CD14-positive monocyte (primary cell): ENCODE results near the gene HHIPL2. TPM values are rescaled to one million over a fixed set of nuclear protein-coding genes. Genes with fewer than 3 reads are reported as not detected.
A peak's percentile ranks its signal among the peaks of the same experiment; 100 is the strongest.

Experiments used
- DNase-seq, 3 donors: peaks; one replicate each; pipeline ENCODE4 v3.0.0-alpha.2; 2011 to 2022
- H2AFZ ChIP-seq: 2 replicates; pipeline ENCODE4 v1.6.0; 2012; ENCODE audit warnings: mild to moderate bottlenecking, low read depth, low read length, inconsistent platforms; ENCODE audit not compliant: insufficient read depth, poor library complexity, severe bottlenecking
- H3K27ac ChIP-seq, 2 donors: 1 replicate in 1 of 2; 2 replicates in 1 of 2; pipeline ENCODE4 v1.5.1; 2012 to 2013; ENCODE audit warnings: low read length in 2 of 2, control low read depth in 1 of 2, inconsistent platforms in 1 of 2, low read depth in 1 of 2, mild to moderate bottlenecking in 1 of 2
- H3K27me3 ChIP-seq, 2 donors: one replicate each; pipeline versions ENCODE4 v1.6.0 to v1.6.1; 2011 to 2013; ENCODE audit warnings: low read length in 2 of 2; ENCODE audit not compliant: control insufficient read depth in 2 of 2, insufficient read depth in 2 of 2
- H3K36me3 ChIP-seq, 2 donors: replicated peaks in 1 of 2; 1 replicate in 1 of 2; 2 replicates in 1 of 2; pipeline versions ENCODE4 v1.5.1 to v1.6.1; 2012 to 2013; ENCODE audit warnings: low read length in 2 of 2, control low read depth in 1 of 2, inconsistent platforms in 1 of 2, mild to moderate bottlenecking in 1 of 2; ENCODE audit not compliant: insufficient read depth in 2 of 2, control insufficient read depth in 1 of 2
- H3K4me1 ChIP-seq, 2 donors: 1 replicate in 1 of 2; 2 replicates in 1 of 2; pipeline versions ENCODE4 v1.5.1 to v1.6.1; 2012 to 2013; ENCODE audit warnings: low read length in 2 of 2, control low read depth in 1 of 2, inconsistent platforms in 1 of 2, mild to moderate bottlenecking in 1 of 2, moderate library complexity in 1 of 2; ENCODE audit not compliant: insufficient read depth in 2 of 2, control insufficient read depth in 1 of 2
- H3K4me2 ChIP-seq: replicated peaks from 2 replicates; pipeline ENCODE3; 2012; ENCODE audit warnings: low read length, moderate library complexity, mild to moderate bottlenecking; ENCODE audit not compliant: poor library complexity, severe bottlenecking; ENCODE audit errors: extremely low read depth
- H3K4me3 ChIP-seq, 3 experiments: fragments of 200-600 bp in 1 of 3; sonication (generic) in 1 of 3; replicated peaks in 1 of 3; 1 replicate in 2 of 3; 2 replicates in 1 of 3; pipeline ENCODE4 v1.5.1; 2011 to 2013; ENCODE audit warnings: low read length in 3 of 3, mild to moderate bottlenecking in 3 of 3, control low read depth in 2 of 3, low read depth in 2 of 3, inconsistent platforms in 1 of 3, moderate library complexity in 1 of 3
- H3K79me2 ChIP-seq: 2 replicates; pipeline ENCODE4 v1.6.0; 2012; ENCODE audit warnings: mild to moderate bottlenecking, control low read depth, inconsistent platforms, low read length, moderate library complexity; ENCODE audit not compliant: insufficient read depth
- H3K9ac ChIP-seq: 2 replicates; pipeline ENCODE4 v1.6.0; 2017; ENCODE audit warnings: low read length, mild to moderate bottlenecking; ENCODE audit not compliant: insufficient read depth, poor library complexity, severe bottlenecking
- H3K9me3 ChIP-seq, 2 donors: replicated peaks in 1 of 2; 1 replicate in 1 of 2; 2 replicates in 1 of 2; pipeline versions ENCODE4 v1.5.1 to v1.6.1; 2012 to 2013; ENCODE audit warnings: low read length in 2 of 2, control low read depth in 1 of 2; ENCODE audit not compliant: control insufficient read depth in 1 of 2, insufficient read depth in 1 of 2
- H4K20me1 ChIP-seq: 2 replicates; pipeline ENCODE4 v1.6.0; 2012; ENCODE audit warnings: mild to moderate bottlenecking, low read length, control low read depth, moderate library complexity; ENCODE audit not compliant: insufficient read depth
- H3K27ac Mint-ChIP-seq, 7 donors: one replicate each; pipeline ENCODE4 v1.8.0; 2020; ENCODE audit warnings: mild to moderate bottlenecking in 7 of 7, mixed read lengths in 7 of 7, moderate library complexity in 6 of 7, inconsistent platforms in 2 of 7
- H3K27me3 Mint-ChIP-seq, 3 donors: one replicate each; pipeline ENCODE4 v1.8.0; 2021 to 2022; ENCODE audit warnings: low read depth in 3 of 3, mild to moderate bottlenecking in 3 of 3, mixed read lengths in 3 of 3, moderate library complexity in 3 of 3, inconsistent platforms in 1 of 3
- H3K36me3 Mint-ChIP-seq, 2 donors: one replicate each; pipeline ENCODE4 v1.8.0; 2020; ENCODE audit warnings: mixed read lengths in 2 of 2, inconsistent platforms in 1 of 2, mild to moderate bottlenecking in 1 of 2
- H3K4me1 Mint-ChIP-seq: one replicate; pipeline ENCODE4 v1.8.0; 2020; ENCODE audit warnings: mild to moderate bottlenecking, mixed read lengths
- H3K4me3 Mint-ChIP-seq, 2 donors: one replicate each; pipeline ENCODE4 v1.8.0; 2020; ENCODE audit warnings: mild to moderate bottlenecking in 2 of 2, mixed read lengths in 2 of 2, moderate library complexity in 1 of 2
- H3K9me3 Mint-ChIP-seq, 7 donors: one replicate each; pipeline ENCODE4 v1.8.0; 2020 to 2022; ENCODE audit warnings: mixed read lengths in 7 of 7, mild to moderate bottlenecking in 6 of 7, moderate library complexity in 6 of 7, inconsistent platforms in 2 of 7
- WGBS: methylation state at CpG from one replicate; pipeline ENCODE4 v1.1.5; 2013; ENCODE audit warnings: missing lambda C conversion rate; ENCODE audit not compliant: insufficient coverage; 5-methylcytosine and 5-hydroxymethylcytosine counted together
- intact Hi-C, 2 donors: fragments of 100-400 bp; cut with micrococcal nuclease; formaldehyde crosslinking; loops; one replicate each; pipeline versions ENCODE4 v1.15.0 to v1.15.1; 2023
- polyA plus RNA-seq, 3 donors: library from polyadenylated mRNA; depleted of rRNA in 1 of 3; unstranded in 2 of 3; stranded (reverse) in 1 of 3; fragments of 300-500 nt in 2 of 3; fragments of >200 nt in 1 of 3; fragmentation: Illumina TruSeq in 2 of 3; gene quantifications; 1 replicate in 2 of 3; 2 replicates in 1 of 3; pipeline ENCODE4 v1.2.3, GENCODE V29; 2012 to 2021
- TF ChIP-seq, protein P1 (sequence below): fragments of 200-600 bp; IDR thresholded peaks from one replicate; pipeline ENCODE4 v1.8.0; 2022; ENCODE audit warnings: antibody characterized with exemption, mild to moderate bottlenecking

The HHIPL2 gene
- polyA plus RNA-seq, 3 donors, result 0.08 TPM; not detected in 2

DNA sequence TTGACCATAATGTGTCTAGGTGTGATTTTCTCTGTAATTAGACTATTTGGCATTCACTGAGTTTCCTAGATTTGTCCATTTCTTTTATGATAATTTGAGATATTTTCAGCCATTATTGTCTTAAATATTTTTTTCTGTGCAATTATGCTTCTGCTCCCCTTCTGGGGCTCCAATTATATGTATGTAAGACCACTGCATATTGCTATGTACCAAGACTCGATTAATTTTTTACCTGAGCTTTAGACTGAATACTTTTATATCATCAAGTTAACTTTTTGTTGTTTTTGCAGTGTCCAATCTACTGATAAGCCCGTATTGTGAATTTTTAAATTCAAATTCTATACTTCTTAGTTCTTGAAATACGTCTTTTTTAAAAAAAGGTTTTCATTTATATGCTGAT, 46.9 kb upstream of the HHIPL2 start:
- intact Hi-C loops, result no loop called here
- DNase-seq, result no peak
- Mint-ChIP-seq H3K4me3 (no peak overlapping the region), H3K27ac (no peak overlapping the region), H3K27me3 (peaks cover 2 to 3% (median 3%) of the 10 kb centered on the region in 3 donors), H3K9me3 (peaks cover 0 to 4% (median 3%) of the 10 kb centered on the region in 7 donors), H3K4me1 (peaks cover 6% of the 10 kb centered on the region), H3K36me3 (no peaks in the 10 kb centered on the region)
- no peak overlapping the region for H3K4me3 ChIP-seq
- WGBS, result no CpG with 5 or more reads among the region's 3 CpGs
- no peak overlapping the region for H3K27ac ChIP-seq
- H3K9me3 ChIP-seq, result no peaks in the 10 kb centered on the region
- no peak overlapping the region for H3K9ac ChIP-seq
- TF ChIP-seq, protein P1, sequence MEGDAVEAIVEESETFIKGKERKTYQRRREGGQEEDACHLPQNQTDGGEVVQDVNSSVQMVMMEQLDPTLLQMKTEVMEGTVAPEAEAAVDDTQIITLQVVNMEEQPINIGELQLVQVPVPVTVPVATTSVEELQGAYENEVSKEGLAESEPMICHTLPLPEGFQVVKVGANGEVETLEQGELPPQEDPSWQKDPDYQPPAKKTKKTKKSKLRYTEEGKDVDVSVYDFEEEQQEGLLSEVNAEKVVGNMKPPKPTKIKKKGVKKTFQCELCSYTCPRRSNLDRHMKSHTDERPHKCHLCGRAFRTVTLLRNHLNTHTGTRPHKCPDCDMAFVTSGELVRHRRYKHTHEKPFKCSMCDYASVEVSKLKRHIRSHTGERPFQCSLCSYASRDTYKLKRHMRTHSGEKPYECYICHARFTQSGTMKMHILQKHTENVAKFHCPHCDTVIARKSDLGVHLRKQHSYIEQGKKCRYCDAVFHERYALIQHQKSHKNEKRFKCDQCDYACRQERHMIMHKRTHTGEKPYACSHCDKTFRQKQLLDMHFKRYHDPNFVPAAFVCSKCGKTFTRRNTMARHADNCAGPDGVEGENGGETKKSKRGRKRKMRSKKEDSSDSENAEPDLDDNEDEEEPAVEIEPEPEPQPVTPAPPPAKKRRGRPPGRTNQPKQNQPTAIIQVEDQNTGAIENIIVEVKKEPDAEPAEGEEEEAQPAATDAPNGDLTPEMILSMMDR, result no peak
- no peaks in the 10 kb centered on the region for H4K20me1 ChIP-seq
- H2AFZ ChIP-seq, result no peak overlapping the region
- no peaks in the 10 kb centered on the region for H3K36me3 ChIP-seq
- H3K79me2 ChIP-seq, result no peaks in the 10 kb centered on the region
- peaks cover 5 to 6% of the 10 kb centered on the region in 2 donors for H3K4me1 ChIP-seq
- no peak overlapping the region for H3K4me2 ChIP-seq
- H3K27me3 ChIP-seq, result no peaks in the 10 kb centered on the region

DNA sequence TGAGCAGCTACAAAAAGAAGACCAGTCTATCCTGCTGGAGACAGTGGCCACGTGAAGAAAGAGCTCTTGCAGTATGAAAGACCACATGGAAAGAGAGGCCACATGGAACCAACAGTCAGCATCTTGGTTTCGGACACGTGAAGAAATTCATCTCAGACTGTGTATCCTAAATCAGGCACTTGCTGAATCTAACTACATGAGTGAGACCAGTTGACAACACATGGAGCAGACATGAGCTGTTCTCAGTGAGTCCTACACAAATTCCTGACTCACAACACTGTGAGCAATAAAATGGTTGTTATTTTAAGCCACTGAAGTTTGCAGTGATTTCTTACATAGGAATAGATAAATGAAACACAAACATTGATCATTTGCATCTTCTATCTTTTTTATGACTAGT, 44.3 kb upstream of the HHIPL2 start:
- H3K9me3 Mint-ChIP-seq, result peaks cover 0 to 4% (median 3%) of the 10 kb centered on the region in 7 donors

More for the DNA sequence above, 44.3 kb upstream of the HHIPL2 start:
- no peak overlapping the region for H3K4me3 Mint-ChIP-seq
- H3K27me3 ChIP-seq, result no peaks in the 10 kb centered on the region
- no peak overlapping the region for H3K27ac Mint-ChIP-seq
- H3K79me2 ChIP-seq, result peaks cover 20% of the 10 kb centered on the region
- H3K4me1 Mint-ChIP-seq, result peaks cover 18% of the 10 kb centered on the region
- H3K9ac ChIP-seq, result no peak overlapping the region
- no peak overlapping the region for H3K4me2 ChIP-seq
- 81% methylated on average over 3 of the region's 3 CpGs for WGBS
- H3K36me3 ChIP-seq, result peaks cover 1 to 2% of the 10 kb centered on the region in 2 donors
- no peak overlapping the region for H3K27ac ChIP-seq
- H3K4me3 ChIP-seq, result no peak overlapping the region
- H3K36me3 Mint-ChIP-seq, result peaks cover 4 to 10% of the 10 kb centered on the region in 2 donors
- H3K9me3 ChIP-seq, result no peaks in the 10 kb centered on the region
- TF ChIP-seq, protein P1, result no peak
- peaks cover 12 to 15% of the 10 kb centered on the region in 2 donors for H3K4me1 ChIP-seq
- no peaks in the 10 kb centered on the region for H4K20me1 ChIP-seq
- DNase-seq, result no peak
- intact Hi-C loops, result no loop called here
- H2AFZ ChIP-seq, result peak overlapping the region; percentile 2
- H3K27me3 Mint-ChIP-seq, result peaks cover 1 to 2% (median 2%) of the 10 kb centered on the region in 3 donors
